ENCODE measurements around the gene KCNMA1.
A peak's percentile ranks its signal among the peaks of the same experiment; 100 is the strongest.

The KCNMA1 gene

GRCh38 chr10:76902949-76903348 lies 734.7 kb downstream of the KCNMA1 start:
- Histone ChIP-seq H3K27ac (no peak overlapping the region), H3K27me3 (no peaks in the 10 kb centered on the region)
- no peak for TF ChIP-seq Cebpa-rat (IDR thresholded peaks at IDR 0.05)

GRCh38 chr10:76901701-76902100 lies 735.9 kb downstream of the KCNMA1 start:
- Histone ChIP-seq H3K4me2 (no peak overlapping the region), H4K20me1 (no peaks in the 10 kb centered on the region), H3K4me3 (no peak overlapping the region), H3K9ac (no peak overlapping the region), H3K4me1 (no peaks in the 10 kb centered on the region), H3K27me3 (no peaks in the 10 kb centered on the region), H3K9me3 (no peaks in the 10 kb centered on the region), H3K36me3 (no peaks in the 10 kb centered on the region), H3K27ac (no peak overlapping the region)
- no peak for TF ChIP-seq Cebpa-rat (IDR thresholded peaks at IDR 0.05)

More at GRCh38 chr10:76902949-76903348, 734.7 kb downstream of the KCNMA1 start:
- Histone ChIP-seq H3K4me2 (no peak overlapping the region), H3K9me3 (no peaks in the 10 kb centered on the region), H4K20me1 (no peaks in the 10 kb centered on the region), H3K9ac (no peak overlapping the region), H3K36me3 (no peaks in the 10 kb centered on the region), H3K4me3 (no peak overlapping the region), H3K4me1 (no peaks in the 10 kb centered on the region)

GRCh38 chr10:76899490-76899889 lies 738.1 kb downstream of the KCNMA1 start:
- Histone ChIP-seq H3K27me3 (no peaks in the 10 kb centered on the region), H3K9me3 (no peaks in the 10 kb centered on the region), H4K20me1 (no peaks in the 10 kb centered on the region), H3K4me1 (no peaks in the 10 kb centered on the region), H3K36me3 (no peaks in the 10 kb centered on the region), H3K4me2 (no peak overlapping the region), H3K27ac (no peak overlapping the region), H3K9ac (no peak overlapping the region), H3K4me3 (no peak overlapping the region)
- no peak for TF ChIP-seq Cebpa-rat (IDR thresholded peaks at IDR 0.05)

GRCh38 chr10:76892766-76893479 lies 744.7 kb downstream of the KCNMA1 start:
- H3K4me1 ChIP-seq = no peaks in the 10 kb centered on the region
- no peak for TF ChIP-seq Cebpa-rat (IDR thresholded peaks at IDR 0.05)
- no peaks in the 10 kb centered on the region for H4K20me1 ChIP-seq
- H3K9me3 ChIP-seq = no peaks in the 10 kb centered on the region
- no peaks in the 10 kb centered on the region for H3K27me3 ChIP-seq
- no peak overlapping the region for H3K4me3 ChIP-seq
- no peak overlapping the region for H3K9ac ChIP-seq
- H3K27ac ChIP-seq = no peak overlapping the region
- H3K36me3 ChIP-seq = no peaks in the 10 kb centered on the region
- no peak overlapping the region for H3K4me2 ChIP-seq

GRCh38 chr10:76887223-76888010 lies 750.2 kb downstream of the KCNMA1 start:
- Histone ChIP-seq H3K9me3 (no peaks in the 10 kb centered on the region), H3K9ac (no peak overlapping the region), H3K27me3 (no peaks in the 10 kb centered on the region), H3K27ac (no peak overlapping the region), H3K4me2 (no peak overlapping the region), H3K4me3 (no peak overlapping the region), H3K36me3 (no peaks in the 10 kb centered on the region), H3K4me1 (peaks cover 33% of the 10 kb centered on the region), H4K20me1 (no peaks in the 10 kb centered on the region)
- no peak for TF ChIP-seq Cebpa-rat (IDR thresholded peaks at IDR 0.05)

GRCh38 chr10:76885816-76886215 lies 751.8 kb downstream of the KCNMA1 start:
- no peaks in the 10 kb centered on the region for H3K36me3 ChIP-seq
- no peaks in the 10 kb centered on the region for H3K27me3 ChIP-seq
- H3K9ac ChIP-seq = no peak overlapping the region
- H3K4me2 ChIP-seq = peak overlapping the region; percentile 42
- no peak for TF ChIP-seq Cebpa-rat (IDR thresholded peaks at IDR 0.05)
- no peak overlapping the region for H3K27ac ChIP-seq
- H3K4me3 ChIP-seq = no peak overlapping the region
- H3K4me1 ChIP-seq = peaks cover 44% of the 10 kb centered on the region
- no peaks in the 10 kb centered on the region for H3K9me3 ChIP-seq
- H4K20me1 ChIP-seq = no peaks in the 10 kb centered on the region

- Histone ChIP-seq H3K9ac (no peak overlapping the region), H3K4me2 (no peak overlapping the region)
Observed at GRCh38 chr10:76884673-76885275, 752.8 kb downstream of the KCNMA1 start.

GRCh38 chr10:76883596-76883995 lies 754.0 kb downstream of the KCNMA1 start:
- H3K4me3 ChIP-seq = no peak overlapping the region
- TF ChIP-seq Cebpa-rat (IDR thresholded peaks at IDR 0.05) = no peak
- peaks cover 44% of the 10 kb centered on the region for H3K4me1 ChIP-seq
- H3K4me2 ChIP-seq = peak overlapping the region; percentile 64
- H3K9me3 ChIP-seq = no peaks in the 10 kb centered on the region
- H3K27me3 ChIP-seq = no peaks in the 10 kb centered on the region
- H3K36me3 ChIP-seq = no peaks in the 10 kb centered on the region
- no peak overlapping the region for H3K9ac ChIP-seq
- no peaks in the 10 kb centered on the region for H4K20me1 ChIP-seq
- peak overlapping the region; percentile 23; the same call in 1 of the 2 replicates for H3K27ac ChIP-seq

More at GRCh38 chr10:76884673-76885275, 752.8 kb downstream of the KCNMA1 start:
- Histone ChIP-seq H4K20me1 (no peaks in the 10 kb centered on the region), H3K4me1 (peaks cover 44% of the 10 kb centered on the region), H3K4me3 (no peak overlapping the region), H3K27ac (no peak overlapping the region), H3K27me3 (no peaks in the 10 kb centered on the region), H3K9me3 (no peaks in the 10 kb centered on the region), H3K36me3 (no peaks in the 10 kb centered on the region)
- TF ChIP-seq Cebpa-rat (IDR thresholded peaks at IDR 0.05) = no peak

- Histone ChIP-seq H3K36me3 (no peaks in the 10 kb centered on the region), H3K27ac (no peak overlapping the region), H3K9ac (no peak overlapping the region), H3K4me2 (peak overlapping the region; percentile 64), H3K4me3 (no peak overlapping the region), H3K9me3 (no peaks in the 10 kb centered on the region), H3K4me1 (peaks cover 44% of the 10 kb centered on the region), H4K20me1 (no peaks in the 10 kb centered on the region), H3K27me3 (no peaks in the 10 kb centered on the region)
- TF ChIP-seq Cebpa-rat (IDR thresholded peaks at IDR 0.05) = no peak
Observed at GRCh38 chr10:76882796-76883195, 754.8 kb downstream of the KCNMA1 start.

- H3K36me3 ChIP-seq = no peaks in the 10 kb centered on the region
- peak overlapping the region; percentile 64 for H3K4me2 ChIP-seq
- TF ChIP-seq Cebpa-rat (IDR thresholded peaks at IDR 0.05) = no peak
- H3K27ac ChIP-seq = no peak overlapping the region
- H4K20me1 ChIP-seq = no peaks in the 10 kb centered on the region
- no peak overlapping the region for H3K4me3 ChIP-seq
- H3K9ac ChIP-seq = no peak overlapping the region
- no peaks in the 10 kb centered on the region for H3K27me3 ChIP-seq
- H3K4me1 ChIP-seq = peaks cover 44% of the 10 kb centered on the region
- no peaks in the 10 kb centered on the region for H3K9me3 ChIP-seq
Observed at GRCh38 chr10:76882245-76882644, 755.4 kb downstream of the KCNMA1 start.
